Amniotic stem cell (primary cell): ENCODE results near the gene ITGAX.

Experiments
- DNase-seq: peaks from one replicate; lab custom pipeline; 2025; lab: John Stamatoyannopoulos, UW

ITGAX gene

GRCh38 chr16:31350275-31351005 lies 4.5 kb upstream of the ITGAX start:
- DNase-seq = no peak

GRCh38 chr16:31351246-31351941 lies 3.6 kb upstream of the ITGAX start:
- no peak for DNase-seq

- no peak for DNase-seq
Measured at GRCh38 chr16:31351942-31352325, 3.0 kb upstream of the ITGAX start.

- DNase-seq = no peak
Measured at GRCh38 chr16:31352376-31353115, 2.4 kb upstream of the ITGAX start.

GRCh38 chr16:31355431-31356100 lies 590 bp downstream of the ITGAX start:
- DNase-seq = no peak

- DNase-seq = no peak
Measured at GRCh38 chr16:31356566-31357323, 1.8 kb downstream of the ITGAX start.

- no peak for DNase-seq
Measured at GRCh38 chr16:31357324-31358109, 2.5 kb downstream of the ITGAX start.

GRCh38 chr16:31360251-31360650 lies 5.3 kb downstream of the ITGAX start:
- no peak for DNase-seq

GRCh38 chr16:31361201-31362110 lies 6.5 kb downstream of the ITGAX start:
- DNase-seq = no peak

GRCh38 chr16:31362476-31363405 lies 7.8 kb downstream of the ITGAX start:
- DNase-seq = no peak

GRCh38 chr16:31363721-31364120 lies 8.7 kb downstream of the ITGAX start:
- no peak for DNase-seq

GRCh38 chr16:31364421-31364820 lies 9.4 kb downstream of the ITGAX start:
- no peak for DNase-seq

GRCh38 chr16:31365131-31365865 lies 10.3 kb downstream of the ITGAX start:
- no peak for DNase-seq

- DNase-seq = no peak
Measured at GRCh38 chr16:31367853-31368252, 12.9 kb downstream of the ITGAX start.

- DNase-seq = no peak
Measured at GRCh38 chr16:31371008-31371407, 16.0 kb downstream of the ITGAX start.

GRCh38 chr16:31371619-31372484 lies 16.9 kb downstream of the ITGAX start:
- DNase-seq = no peak

- DNase-seq = no peak
Measured at GRCh38 chr16:31373235-31373634, 18.3 kb downstream of the ITGAX start.
